ENCODE results near the gene ALG5.

ALG5 gene, protein sequence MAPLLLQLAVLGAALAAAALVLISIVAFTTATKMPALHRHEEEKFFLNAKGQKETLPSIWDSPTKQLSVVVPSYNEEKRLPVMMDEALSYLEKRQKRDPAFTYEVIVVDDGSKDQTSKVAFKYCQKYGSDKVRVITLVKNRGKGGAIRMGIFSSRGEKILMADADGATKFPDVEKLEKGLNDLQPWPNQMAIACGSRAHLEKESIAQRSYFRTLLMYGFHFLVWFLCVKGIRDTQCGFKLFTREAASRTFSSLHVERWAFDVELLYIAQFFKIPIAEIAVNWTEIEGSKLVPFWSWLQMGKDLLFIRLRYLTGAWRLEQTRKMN

DNA sequence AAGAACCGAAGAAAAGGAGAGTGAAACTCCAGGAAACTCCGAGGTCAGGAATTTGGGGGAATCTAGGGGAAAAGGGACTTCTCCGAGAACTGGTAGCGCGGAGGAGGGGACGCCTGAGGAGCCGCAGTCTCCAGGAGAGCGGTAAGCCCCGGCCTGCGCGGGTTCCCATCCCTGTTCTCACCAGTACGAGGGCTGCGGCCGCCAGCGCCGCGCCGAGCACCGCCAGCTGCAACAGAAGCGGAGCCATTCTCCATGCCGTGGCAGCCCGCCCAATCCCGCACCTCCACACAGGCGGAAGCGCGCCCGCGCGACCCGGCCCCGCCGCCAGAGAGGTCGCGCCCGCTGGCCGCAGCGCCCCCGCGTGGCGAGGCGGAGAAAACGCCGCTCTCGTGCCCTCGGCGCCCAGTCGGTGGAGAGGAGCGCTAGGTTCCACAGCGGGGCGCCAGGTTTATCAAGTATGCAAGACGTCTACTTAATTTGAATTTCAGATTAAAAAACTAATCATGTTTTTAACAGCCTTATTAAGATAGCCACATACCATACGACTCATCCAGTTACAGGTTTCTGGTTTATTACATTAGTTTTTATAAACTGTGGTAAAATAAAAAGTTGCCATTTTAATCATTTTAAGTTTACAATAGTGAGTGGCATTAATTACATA lies at the start of gene ALG5:
TSS of gene ALG5 (minus strand) at position 287 of the 661 bp plus-strand sequence. CDS start at position 247, 40 bp downstream.
- peak; percentile 92 for DNase-seq (ENCODE audit: low spot score)

GRCh38 chr13:37047846-37048245 lies 48.7 kb upstream of the ALG5 start:
- DNase-seq (ENCODE audit: low spot score) = no peak

DNA sequence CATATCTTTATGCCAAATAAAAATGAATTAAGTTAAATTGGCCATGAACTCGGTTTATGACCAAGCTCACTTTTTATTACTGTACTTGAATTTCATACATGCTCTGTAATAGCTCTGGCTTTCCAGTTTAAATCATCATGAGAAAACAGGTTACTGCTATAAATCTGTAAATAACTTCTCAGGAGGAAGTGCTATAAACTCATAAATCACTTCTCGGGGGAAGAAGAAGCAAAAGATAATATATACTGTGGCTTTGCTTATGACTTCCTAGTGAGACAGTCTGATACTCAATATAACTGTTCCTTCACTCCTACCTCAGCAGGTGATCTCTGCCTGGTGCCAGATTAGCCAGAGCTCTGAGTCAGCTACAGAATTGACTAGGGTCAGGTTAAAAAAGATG lies 47.9 kb upstream of the ALG5 start:
- DNase-seq (ENCODE audit: low spot score) = no peak

- DNase-seq (ENCODE audit: low spot score) = no peak
Observed at GRCh38 chr13:37046062-37046461, 46.9 kb upstream of the ALG5 start.

DNA sequence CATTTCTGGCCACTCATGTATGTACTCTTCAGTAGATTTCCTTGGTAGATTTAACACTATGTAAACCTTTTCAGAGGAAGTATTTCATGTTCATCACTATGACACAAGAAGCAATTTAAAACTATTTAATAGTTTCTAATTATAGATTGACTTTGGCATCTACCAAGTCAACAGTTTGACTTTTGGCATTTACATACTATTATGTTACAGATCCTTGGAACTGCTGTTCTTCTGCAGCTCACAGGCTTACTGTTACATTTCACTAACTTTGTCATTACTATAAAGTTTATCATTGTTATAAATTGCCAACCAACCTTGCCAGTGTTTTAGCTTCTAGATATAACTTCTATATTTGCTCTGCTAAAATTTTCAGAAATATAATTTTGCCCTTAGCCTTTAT lies 41.6 kb upstream of the ALG5 start:
- DNase-seq (ENCODE audit: low spot score) = no peak

- DNase-seq (ENCODE audit: low spot score) = no peak
Observed at GRCh38 chr13:37039896-37040295, 40.8 kb upstream of the ALG5 start.

GRCh38 chr13:37037241-37037640 lies 38.1 kb upstream of the ALG5 start:
- DNase-seq (ENCODE audit: low spot score) = no peak

- no peak for DNase-seq (ENCODE audit: low spot score)
Observed at GRCh38 chr13:37029617-37030016, 30.5 kb upstream of the ALG5 start.

- DNase-seq (ENCODE audit: low spot score) = no peak
Observed at GRCh38 chr13:37027639-37028038, 28.5 kb upstream of the ALG5 start.

GRCh38 chr13:37026771-37027170 lies 27.6 kb upstream of the ALG5 start:
- no peak for DNase-seq (ENCODE audit: low spot score)

- DNase-seq (ENCODE audit: low spot score) = no peak
Observed at GRCh38 chr13:37023871-37024270, 24.7 kb upstream of the ALG5 start.

DNA sequence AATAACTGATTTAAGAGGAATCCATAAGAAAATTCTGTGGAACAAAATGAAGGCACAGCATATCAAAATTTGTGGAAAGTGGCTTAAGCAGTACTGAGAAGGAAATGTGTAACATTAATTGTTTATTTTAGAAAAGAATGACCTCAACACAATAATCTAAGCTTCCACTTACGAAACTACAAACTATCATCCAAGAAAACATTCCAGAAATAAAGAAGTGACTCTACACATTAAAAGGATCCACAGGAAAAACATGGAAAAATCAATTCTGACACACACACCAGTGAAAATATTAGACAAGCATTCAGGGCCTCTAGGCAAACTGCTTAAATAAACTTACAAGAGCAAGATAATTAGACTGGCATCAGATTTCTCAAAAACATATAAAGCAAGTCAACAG lies 15.5 kb upstream of the ALG5 start:
- no peak for DNase-seq (ENCODE audit: low spot score)

- no peak for DNase-seq (ENCODE audit: low spot score)
Observed at GRCh38 chr13:37011788-37012187, 12.6 kb upstream of the ALG5 start.

DNA sequence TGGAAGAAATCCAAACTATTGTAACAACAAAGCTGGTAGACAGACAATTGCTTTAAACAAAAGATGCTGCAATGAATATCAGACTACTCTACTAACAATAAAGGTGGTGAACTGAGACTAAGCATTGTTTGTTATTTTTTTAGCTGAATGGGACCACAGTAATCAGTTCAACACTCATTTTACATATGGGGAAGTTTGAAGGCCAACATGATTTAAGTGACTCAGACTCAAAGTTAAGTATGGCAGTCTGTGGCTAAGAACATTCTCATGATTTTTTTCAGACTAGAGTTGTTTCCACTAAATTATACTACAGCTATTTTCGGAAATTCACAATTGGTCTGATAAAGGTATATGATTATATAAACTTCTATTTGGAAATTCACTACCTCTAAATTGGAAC lies 11.9 kb upstream of the ALG5 start:
- DNase-seq (ENCODE audit: low spot score) = no peak

GRCh38 chr13:37010424-37010823 lies 11.3 kb upstream of the ALG5 start:
- DNase-seq (ENCODE audit: low spot score) = no peak

GRCh38 chr13:37009692-37010091 lies 10.6 kb upstream of the ALG5 start:
- no peak for DNase-seq (ENCODE audit: low spot score)

- no peak for DNase-seq (ENCODE audit: low spot score)
Observed at GRCh38 chr13:37001921-37002250, 2.7 kb upstream of the ALG5 start.

- peak; percentile 12 for DNase-seq (ENCODE audit: low spot score)
Observed at GRCh38 chr13:36998624-36999041, 507 bp downstream of the ALG5 start.

GRCh38 chr13:36997716-36998427 lies 1.3 kb downstream of the ALG5 start:
- DNase-seq (ENCODE audit: low spot score) = no peak

- DNase-seq (ENCODE audit: low spot score) = no peak
Observed at GRCh38 chr13:36992362-36992761, 6.8 kb downstream of the ALG5 start.

- DNase-seq (ENCODE audit: low spot score) = no peak
Observed at GRCh38 chr13:36986462-36987240, 12.5 kb downstream of the ALG5 start.

DNA sequence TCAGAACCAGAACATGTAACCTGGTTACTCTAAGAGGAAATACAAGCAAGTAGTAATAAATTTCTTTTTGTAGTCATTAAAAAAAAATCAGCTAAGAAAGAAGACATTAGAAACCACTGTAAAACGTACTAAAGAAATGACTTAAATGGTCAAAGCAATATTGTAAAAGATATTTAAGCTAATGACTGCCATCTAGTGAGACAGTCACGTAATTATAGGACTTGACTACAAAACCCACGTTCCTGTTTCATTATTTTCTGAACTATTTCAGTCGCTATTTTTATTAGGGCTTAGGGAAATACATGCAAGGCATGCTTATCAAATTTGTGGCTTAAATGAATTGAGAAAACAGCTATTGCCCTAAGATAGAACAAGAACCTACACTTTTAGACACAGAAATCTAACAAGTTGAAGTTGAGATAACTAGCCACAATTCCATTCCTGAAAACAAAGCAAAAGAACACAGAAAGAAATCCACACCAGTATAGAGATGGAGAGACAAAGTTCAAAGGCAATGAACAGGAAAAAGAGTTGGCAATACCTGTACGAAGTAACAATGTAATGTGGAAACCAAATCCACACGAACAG lies 17.9 kb downstream of the ALG5 start:
- DNase-seq (ENCODE audit: low spot score) = peak; percentile 47

Data from Ammon's horn (tissue), 1 donor.